HG02763 (cell line): Measurements from ENCODE around the gene CCDC87.
"Not testable (repeated sequence)": the region's sequence is repeated elsewhere in the genome, so short reads cannot be mapped to it uniquely, and the experiment has no call there.

Source experiments
- ATAC-seq: cut with Tn5 transposase; IDR thresholded peaks from one replicate; pipeline ENCODE4 v1.9.1; 2021; ENCODE audit warnings: mild to moderate bottlenecking, moderate library complexity; ENCODE audit not compliant: unreplicated experiment

The CCDC87 gene

DNA sequence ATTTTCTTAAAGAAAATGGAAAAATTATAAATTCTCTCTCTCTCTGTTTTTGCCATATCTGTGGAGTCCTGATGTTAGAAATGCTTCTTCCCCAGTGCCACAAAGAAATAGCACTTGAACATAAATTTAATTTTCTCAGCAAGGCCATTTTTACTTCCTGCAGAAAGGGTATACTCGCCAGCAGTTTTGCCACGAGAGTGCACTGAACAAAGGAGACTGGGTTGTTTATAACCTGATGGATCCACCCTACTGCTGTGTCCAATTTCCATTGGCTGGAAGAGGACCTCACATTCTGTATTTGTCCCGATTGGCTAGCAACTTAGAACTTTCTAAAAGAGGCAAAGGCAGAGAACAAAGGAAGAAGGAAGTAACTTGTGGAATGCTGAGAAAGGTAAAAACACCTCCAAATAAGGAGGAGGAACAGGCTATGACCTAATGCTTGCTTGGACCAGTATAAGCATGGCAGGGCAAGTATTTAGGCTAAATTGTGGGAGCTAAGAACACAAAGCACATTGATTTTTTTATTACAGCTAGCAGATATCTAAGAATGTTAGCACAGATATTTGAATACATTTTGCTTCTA lies 10.2 kb downstream of the CCDC87 start:
- not testable (repeated sequence) for ATAC-seq

DNA sequence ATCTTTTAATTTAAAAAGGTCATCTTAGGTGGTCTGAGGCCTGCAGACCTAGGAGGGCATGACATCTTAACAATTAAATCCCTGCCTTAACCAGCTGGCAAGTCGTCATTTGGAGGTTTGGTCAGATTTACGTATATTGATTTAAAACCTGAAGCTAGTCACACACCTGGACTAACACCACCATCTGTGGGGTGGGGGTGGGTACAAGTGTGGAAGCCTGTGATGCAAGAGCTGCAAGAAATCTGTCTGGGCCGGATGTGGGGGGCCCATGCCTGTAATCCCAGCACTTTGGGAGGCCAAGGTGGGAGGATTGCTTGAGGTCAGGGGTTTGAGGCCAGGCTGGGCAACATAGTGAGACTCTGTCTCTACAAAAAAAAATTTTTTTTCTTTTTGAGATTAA lies 11.6 kb downstream of the CCDC87 start:
- no peak for ATAC-seq

DNA sequence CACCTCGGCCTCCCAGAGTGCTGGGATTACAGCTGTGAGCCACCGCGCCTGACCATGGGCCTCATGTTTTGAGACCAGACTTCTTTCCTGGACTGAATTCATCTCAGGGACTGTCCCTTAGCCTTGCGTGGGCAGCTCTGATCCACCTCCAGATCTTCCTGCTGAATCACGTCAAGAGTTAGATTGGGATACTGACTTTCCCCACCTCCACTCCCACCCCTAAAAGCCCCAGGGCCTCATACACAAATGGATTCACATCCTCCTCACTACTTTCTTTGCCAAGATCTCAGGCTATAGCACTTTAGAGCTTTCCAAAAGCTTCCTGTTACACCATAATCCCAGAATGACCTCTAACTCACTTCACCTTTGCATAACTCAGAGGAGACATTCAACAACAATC lies 12.1 kb downstream of the CCDC87 start:
- no peak for ATAC-seq

DNA sequence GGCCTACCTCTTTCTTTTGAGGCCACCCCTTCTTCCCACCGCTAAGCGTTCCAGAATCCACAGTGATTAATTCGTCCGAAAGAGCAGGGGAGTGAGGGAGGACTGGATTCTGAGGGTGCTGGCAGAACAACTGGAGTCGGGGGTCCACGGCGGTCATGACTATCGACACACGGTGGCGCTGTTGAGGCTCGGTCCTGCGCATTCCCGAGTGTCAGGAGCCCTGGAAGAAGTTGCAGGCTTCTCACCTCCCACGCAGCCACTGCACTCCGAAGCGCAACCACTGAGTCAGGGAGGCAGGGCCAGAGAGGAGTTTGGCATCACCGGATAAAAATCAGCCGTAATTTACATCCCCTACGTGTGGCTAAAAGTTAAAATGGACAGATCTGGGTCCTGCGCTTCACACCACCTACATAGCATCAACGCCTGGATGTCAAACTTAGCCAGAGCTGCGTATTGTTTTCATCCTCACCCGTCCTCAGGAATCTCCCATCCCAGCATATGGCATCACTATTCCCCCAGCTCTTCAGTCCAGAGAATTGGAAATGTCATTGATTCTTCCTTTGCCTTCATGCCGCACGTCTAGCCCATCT lies 13.8 kb downstream of the CCDC87 start:
- no peak for ATAC-seq

DNA sequence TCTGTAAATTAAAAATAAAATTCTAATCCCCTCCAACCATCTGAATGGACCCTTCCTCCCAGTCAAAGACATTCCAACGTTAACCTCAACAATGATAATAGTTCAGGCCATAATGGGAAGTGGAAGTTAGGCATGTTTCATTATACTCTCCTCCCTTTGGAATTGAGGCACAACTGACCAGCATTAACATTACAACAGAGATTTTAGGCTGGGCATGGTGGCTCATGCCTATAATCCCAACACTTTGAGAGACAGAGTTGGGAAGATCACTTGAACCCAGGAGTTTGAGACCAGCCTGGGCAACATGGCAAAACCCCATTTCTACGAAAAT lies 22.0 kb downstream of the CCDC87 start:
- no peak for ATAC-seq

DNA sequence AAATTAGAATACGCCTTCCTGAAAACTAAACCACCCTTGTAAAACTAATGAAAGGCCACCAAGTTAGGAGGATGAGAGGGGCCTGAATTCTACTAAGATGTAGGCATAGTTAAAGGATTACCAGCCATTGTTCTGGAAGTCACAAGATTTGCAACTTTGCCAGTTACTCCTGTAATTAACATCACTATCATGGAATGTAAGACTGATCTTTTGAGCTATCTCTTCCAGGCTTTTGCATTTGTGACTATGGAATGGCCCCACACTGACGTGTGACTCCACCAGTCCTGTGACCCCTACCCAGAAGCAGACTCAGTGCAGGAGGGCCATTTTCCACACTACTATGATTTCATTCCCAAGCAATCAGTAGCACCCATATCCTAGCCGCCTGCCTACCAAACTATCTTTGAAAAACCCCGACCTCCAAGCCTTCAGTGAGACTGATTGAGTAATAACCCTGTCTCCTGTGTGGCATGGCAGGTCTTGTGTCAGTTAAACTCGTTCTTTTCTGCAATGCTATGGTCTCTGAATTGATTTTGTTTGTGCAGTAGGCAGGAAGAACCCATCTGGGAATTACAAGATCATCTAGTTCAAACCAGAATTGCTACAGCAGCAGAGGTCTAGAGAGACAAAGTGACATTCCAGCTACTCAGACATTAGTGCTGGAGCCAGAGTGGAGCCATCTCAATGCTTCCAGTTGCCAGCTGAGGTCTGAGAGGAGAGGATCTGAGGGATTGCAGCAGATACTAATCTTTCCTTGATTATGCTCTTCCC lies 22.6 kb downstream of the CCDC87 start:
- ATAC-seq: no peak

DNA sequence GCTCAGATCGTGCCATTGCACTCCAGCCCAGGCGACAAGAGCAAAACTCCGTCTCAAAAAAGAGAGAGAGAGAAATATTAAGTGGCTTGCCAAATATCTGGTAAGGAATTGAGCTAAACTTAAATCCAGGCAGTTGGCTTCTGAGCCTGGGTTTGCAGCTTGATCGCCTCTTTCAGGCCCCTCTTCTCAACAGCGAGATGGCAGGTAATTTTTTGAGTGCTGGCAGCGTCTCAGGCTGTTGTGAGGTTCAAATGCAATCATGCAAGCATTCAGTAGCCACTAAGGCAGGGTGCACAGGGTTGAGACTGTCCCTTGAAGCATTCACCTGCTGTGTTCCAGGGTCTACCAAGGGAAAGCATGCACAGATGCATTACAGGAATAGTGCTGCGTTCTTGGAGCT lies 23.8 kb downstream of the CCDC87 start:
- no peak for ATAC-seq

DNA sequence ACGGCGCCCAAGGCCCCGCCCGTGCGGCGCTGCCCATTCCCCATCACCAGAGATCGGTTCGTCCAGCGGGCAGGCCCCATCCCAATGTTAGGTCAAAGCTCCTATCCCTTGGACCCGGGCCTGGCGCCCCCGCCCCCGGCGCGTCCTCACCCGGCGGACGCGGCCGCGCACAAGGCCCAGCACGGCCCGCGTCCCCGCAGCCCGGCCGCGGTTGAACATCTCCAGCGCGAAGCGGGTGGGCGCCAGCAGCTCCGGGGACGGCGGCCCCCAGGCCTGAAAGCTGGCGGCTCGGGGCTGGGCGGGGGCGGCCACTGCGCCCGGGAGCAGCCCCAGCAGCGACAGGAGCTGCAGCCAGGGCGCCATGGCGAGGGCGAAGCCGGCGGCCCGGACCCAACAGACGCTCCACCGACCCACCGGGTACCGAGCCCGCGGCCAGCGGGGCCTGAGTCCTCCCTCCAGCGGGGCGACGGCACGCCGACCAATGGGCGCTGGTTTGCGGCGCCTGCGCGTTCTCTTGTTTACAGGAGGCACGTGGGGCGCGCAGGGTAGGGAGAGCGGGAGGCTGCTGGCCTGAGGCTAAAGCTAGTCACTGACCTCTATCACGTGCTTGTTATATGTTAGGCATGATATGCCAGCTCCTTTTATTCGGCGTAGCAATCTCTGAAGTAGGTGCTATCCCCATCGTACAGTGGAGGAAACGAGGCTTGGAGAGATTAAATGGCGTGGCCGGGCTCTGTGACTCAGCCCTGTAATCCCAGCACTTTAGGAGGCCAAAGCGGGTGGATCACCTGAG lies 24.5 kb downstream of the CCDC87 start, which contains the start of gene CTSF:
Gene CTSF (minus strand): TSS at position 483 of the 793 bp plus-strand sequence. CDS start 120 bp downstream, at position 363.
- ATAC-seq: no peak

DNA sequence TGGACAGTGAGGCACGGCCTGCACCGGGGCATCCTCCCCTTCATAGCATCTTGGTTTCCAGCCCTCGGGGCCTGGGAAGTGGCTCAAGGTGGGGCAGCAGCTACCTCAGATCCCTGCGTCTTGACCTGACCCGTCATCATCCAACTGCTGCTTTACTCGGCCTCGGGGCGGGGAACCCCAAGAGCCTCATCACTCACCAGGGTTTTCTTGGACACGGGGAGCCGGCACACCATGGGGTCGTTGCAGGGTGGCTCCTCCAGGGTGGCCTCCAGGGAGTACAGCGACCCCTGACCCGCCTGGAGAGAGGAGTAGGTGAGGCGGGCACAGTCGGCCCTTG lies 25.1 kb downstream of the CCDC87 start:
- ATAC-seq: no peak

DNA sequence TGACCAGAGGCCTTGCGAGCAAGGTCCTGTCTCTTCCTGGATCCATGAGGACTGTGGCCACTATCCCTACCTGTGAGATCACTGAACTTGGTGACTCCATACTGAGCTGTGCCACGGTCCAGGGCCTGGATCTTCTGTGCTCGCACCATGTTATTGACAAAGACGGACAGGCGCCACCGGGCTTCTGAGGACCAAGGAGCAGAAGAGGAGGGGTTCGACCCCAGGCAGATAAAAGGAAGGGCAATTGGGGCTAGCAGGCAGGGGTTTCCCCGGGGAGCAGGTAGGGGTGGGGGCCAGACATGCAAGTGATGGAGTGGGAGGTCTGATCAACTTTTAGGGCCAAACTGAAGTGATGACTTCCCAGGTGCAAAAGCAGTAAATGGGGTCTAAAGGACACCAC lies 26.6 kb downstream of the CCDC87 start:
- no peak for ATAC-seq

DNA sequence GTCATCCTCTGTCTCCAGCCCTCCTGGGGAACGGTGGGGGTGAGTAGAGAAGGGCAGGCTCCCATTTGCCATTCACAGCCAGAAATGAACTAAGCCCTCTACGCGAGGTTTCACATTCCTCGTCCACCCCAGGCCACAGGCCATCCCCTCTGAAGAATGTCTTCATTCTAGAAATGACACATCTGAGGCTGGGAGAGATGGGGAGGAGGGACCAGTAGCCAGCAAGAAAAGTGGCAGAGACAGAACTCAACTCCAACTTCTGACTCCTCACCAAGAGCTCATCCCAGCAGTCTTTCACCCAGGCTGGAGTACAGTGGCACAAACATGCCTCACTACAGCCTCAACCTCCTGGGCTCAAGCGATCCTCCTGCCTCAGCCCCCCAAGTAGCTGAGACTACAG lies 27.9 kb downstream of the CCDC87 start:
- no peak for ATAC-seq

DNA sequence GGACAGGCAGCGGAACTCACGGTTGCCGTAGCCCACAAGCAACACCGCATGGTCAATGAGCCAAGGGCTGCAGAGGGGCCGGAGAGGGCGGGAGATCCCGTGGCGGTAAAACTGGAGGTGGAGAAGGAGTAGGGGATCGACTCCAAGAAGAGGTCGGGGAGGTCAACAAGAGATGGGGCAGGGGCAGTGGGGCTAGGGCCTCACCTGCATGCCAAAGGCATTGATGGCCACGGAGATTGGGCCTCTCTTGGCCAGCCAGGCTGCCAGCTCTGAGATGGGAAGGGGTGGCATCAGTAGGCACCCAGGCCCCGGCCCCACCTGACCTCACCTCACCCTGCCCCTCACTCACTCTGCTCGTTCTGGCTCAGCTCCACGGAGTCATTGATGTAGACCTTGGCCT lies 28.3 kb downstream of the CCDC87 start:
- no peak for ATAC-seq

DNA sequence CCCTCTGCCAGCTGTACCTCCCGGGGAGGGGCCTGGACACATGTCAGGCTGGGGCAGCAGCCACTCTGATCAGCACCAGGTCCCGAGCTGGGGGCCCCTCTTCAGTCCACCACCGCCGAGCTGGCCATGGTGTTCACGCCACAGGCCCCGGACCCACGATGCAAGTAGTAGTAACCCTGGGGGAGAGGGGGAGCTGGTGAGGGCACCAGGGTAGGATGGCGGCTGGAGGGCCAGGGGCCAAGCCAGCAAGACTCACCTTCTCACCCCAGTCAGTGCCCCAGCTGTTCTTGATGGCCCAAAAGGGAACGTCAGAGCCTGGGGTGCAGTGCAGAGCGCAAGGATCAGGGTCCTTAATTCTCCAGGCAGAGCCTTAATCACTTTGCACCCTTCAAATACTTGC lies 29.0 kb downstream of the CCDC87 start:
- no peak for ATAC-seq

DNA sequence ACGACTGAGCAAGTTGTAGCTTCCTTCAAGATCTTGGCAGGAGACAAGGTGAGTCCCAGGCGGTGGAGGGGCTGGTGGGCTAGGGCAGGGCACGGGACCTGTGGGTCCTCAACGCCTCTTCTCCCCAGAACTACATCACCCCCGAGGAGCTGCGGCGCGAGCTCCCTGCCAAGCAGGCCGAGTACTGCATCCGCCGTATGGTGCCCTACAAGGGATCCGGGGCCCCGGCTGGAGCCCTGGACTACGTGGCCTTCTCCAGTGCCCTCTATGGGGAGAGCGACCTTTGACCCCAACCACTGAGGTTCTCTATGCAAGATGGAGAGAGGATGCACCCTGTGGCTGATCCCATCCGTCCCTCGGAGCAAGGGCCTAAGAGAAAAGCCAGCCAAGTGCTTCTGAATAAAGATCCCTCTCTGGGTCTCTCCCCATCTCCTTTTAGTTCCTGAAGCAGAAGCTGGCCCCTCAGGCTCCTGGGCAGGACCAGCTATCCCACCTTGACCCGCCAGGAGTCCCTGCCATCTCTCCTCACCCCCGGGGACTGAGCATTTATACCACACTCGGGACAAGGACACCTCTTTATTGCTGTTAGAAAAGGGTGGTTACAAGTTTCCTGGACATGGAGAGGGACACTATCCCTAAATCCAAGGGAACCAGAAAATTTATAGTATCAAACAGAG lies 29.8 kb downstream of the CCDC87 start:
- ATAC-seq: no peak

DNA sequence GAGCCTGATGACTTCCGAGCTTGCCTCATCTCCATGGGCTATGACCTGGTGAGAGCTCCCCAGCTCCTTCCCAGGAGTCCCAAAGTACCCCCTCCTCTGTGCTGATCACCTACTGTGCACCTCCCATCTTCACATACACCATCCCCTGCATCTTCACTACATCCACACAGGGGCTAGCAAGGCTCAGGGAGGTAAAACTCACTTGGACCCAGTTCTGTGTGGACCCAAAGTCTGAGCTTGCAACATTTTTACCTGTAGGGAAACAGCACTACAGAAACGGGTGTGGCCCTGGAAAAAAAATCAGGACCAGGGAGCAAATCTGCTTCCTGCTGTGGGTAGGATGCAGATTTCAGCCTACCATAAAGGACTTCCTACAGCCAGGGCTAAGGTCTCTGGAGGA lies 30.6 kb downstream of the CCDC87 start:
- no peak for ATAC-seq

DNA sequence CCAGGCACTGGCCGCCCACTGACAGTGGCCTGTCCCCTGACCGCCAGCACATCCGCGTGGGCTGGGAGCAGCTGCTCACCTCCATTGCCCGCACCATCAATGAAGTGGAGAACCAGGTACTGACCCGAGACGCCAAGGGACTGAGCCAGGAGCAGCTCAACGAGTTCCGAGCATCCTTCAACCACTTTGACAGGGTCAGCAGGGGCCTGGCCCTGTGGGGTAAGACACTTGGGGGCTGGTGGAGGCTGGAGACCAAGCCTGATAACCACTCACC lies 31.0 kb downstream of the CCDC87 start:
- no peak for ATAC-seq

DNA sequence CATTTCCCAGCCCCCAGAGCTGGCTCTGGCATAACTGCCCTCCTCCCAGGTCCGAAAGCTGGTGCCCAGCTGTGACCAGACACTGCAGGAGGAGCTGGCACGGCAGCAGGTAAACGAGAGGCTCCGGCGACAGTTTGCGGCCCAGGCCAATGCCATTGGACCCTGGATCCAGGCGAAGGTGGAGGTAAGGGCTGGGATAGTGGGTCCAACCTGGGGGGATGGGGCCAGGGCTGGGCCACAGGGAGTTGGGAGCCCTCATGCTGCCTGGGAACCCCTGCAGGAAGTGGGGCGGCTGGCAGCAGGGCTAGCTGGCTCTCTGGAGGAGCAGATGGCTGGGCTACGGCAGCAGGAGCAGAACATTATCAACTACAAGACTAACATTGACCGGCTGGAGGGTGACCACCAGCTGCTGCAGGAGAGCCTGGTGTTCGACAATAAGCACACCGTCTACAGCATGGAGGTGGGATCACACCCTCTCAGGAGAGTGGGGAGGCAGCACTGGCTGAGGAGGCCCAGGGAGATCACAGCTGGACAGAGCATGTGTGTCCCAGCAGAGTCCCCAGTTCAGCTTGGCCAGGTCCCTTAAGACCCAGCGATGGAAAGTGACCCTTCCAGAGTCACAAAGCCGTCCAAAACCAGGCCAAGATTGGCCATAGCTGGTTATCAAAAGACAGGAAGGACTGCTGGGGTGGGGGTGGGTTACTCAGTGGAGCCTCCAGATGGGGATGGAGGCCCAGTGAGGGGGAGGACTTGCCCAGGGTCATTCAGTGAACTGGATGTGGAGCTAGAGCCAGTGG lies 31.5 kb downstream of the CCDC87 start:
- no peak for ATAC-seq

DNA sequence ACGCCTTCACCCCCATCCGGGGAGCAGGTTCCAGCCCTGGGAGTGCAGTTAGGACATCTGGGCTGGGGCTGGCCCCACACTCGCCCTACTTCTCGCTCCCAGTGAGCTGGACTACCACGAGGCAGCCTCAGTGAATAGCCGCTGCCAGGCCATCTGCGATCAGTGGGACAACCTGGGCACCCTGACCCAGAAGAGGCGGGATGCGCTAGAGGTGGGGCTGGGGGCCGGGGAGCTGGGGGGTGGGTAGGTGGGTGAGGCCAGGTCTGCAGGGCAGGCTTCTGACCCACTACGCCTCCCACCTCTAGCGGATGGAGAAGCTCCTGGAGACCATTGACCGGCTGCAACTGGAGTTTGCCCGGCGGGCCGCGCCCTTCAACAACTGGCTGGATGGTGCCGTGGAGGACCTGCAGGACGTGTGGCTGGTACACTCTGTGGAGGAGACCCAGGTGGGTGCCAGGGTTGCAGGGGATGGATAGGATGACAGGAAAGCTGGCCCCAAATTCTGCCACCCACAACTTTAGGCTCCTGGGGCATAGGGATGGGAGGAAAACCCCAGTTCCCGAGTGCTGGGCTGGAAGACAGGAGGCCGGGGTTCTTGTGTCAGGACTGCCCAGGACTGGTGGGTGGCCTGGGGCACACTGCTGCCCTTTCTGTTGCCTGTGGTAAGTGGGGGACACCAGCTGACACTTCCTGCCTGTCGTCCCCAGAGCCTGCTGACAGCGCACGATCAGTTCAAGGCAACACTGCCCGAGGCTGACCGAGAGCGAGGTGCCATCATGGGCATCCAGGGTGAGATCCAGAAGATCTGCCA lies 32.8 kb downstream of the CCDC87 start:
- ATAC-seq: no peak

DNA sequence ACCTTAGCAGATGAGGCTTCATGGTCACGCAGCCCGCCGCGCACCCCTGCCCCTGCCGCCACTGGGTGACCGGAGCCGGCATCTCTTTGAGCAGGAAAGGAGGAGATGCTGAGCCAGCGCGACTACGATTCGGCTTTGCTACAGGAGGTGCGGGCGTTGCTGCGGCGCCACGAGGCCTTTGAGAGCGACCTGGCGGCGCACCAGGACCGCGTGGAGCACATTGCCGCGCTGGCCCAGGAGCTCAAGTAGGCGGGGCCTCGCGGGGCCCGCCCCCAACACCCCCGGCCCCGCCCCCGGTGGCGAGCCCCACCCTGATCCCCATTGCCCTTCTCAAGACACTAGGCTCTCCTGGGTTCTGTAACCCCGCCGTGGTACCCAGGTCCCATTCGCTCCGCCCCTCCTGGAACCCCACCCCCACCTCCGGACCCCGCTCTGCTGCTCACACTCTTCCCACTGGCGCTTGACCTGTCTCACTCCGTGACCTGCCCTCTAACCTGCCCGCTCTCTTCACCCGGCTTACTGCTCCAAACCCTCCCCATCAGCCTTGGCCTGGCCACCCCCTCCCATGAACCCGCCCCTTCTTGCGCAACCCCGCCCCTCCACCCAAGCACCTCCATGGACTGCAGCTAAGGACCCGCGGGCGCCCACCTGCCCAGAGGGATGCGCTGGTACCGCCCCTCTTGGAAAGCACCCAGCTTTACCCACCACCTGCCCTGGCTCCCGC lies 33.6 kb downstream of the CCDC87 start:
- ATAC-seq: no peak
